GM12878 (cell line): ENCODE data around the gene MALRD1. TPM values are rescaled to one million over a fixed set of nuclear protein-coding genes. Genes with fewer than 3 reads are reported as not detected.

Source experiments
- ATAC-seq: fragments of 200-7000 bp; cut with Tn5 transposase; 3 replicates; pipeline ENCODE4 v1.9.1; 2020; ENCODE audit warnings: mild to moderate bottlenecking, moderate library complexity
- BruUV-seq: library from RNA; stranded (reverse); fragments of 400-500 nt; replicated peaks from 2 replicates; lab custom pipeline; 2021; lab: Mats Ljungman, UMichigan
- CTCF ChIA-PET: fragments of 300-600 bp; sonication (Branson Sonifier 250); formaldehyde crosslinking; extraction: SDS; loops from one replicate; lab custom pipeline; 2021; ENCODE audit warnings: inconsistent platforms; lab: Yijun Ruan, JAX
- POLR2A ChIA-PET: fragments of 350-600 bp; formaldehyde crosslinking; extraction: SDS; loops from one replicate; lab custom pipeline; 2021; ENCODE audit warnings: inconsistent platforms; lab: Charles Lee
- RAD21 ChIA-PET: fragments of 300-600 bp; sonication (Branson Sonifier 250); formaldehyde crosslinking; loops from one replicate; lab custom pipeline; 2023; ENCODE audit warnings: antibody characterized with exemption; ENCODE audit not compliant: unreplicated experiment; lab: Charles Lee
- SMC1A ChIA-PET: fragments of 300-600 bp; sonication (Branson Sonifier 250); formaldehyde crosslinking; loops from one replicate; lab custom pipeline; 2023; ENCODE audit not compliant: unreplicated experiment, uncharacterized antibody; lab: Charles Lee
- DNase-seq: peaks from one replicate; pipeline ENCODE4 v3.0.0-alpha.2; 2011; ENCODE audit warnings: low read depth, low spot score
- FAIRE-seq: peaks from 3 replicates; lab custom pipeline; 2011; peaks lifted over from hg19 to GRCh38; lab: Jason Lieb, UNC
- H2AFZ ChIP-seq: 2 replicates; pipeline ENCODE4 v1.6.0; 2011; ENCODE audit warnings: low read depth, low read length, control low read depth; ENCODE audit not compliant: control insufficient read depth
- H3K27ac ChIP-seq: 2 replicates; pipeline ENCODE4 v1.5.1; 2011; ENCODE audit warnings: control low read depth; ENCODE audit not compliant: control insufficient read depth, insufficient read depth
- H3K27me3 ChIP-seq, 2 experiments: replicated peaks in 1 of 2; 2 replicates each; pipeline versions ENCODE4 v1.6.0 to v1.6.1; 2011; ENCODE audit warnings: low read length in 1 of 2; ENCODE audit not compliant: control insufficient read depth in 2 of 2, insufficient read depth in 2 of 2
- H3K36me3 ChIP-seq, 2 experiments: 2 replicates each; pipeline ENCODE4 v1.5.1; 2011; ENCODE audit warnings: low read length in 1 of 2; ENCODE audit not compliant: control insufficient read depth in 2 of 2, insufficient read depth in 2 of 2
- H3K4me1 ChIP-seq: 2 replicates; pipeline ENCODE4 v1.6.1; 2011; ENCODE audit warnings: mild to moderate bottlenecking, low read length, moderate library complexity, mixed read lengths; ENCODE audit not compliant: control insufficient read depth, insufficient read depth
- H3K4me2 ChIP-seq: 2 replicates; pipeline ENCODE4 v1.6.0; 2011; ENCODE audit warnings: control low read depth; ENCODE audit not compliant: control insufficient read depth, insufficient read depth
- H3K4me3 ChIP-seq: fragments of 200-600 bp; sonication (generic); 2 replicates; pipeline ENCODE4 v1.5.1; 2016
- H3K79me2 ChIP-seq: 2 replicates; pipeline ENCODE4 v1.6.0; 2011; ENCODE audit warnings: low read length; ENCODE audit not compliant: control insufficient read depth, insufficient read depth
- H3K9ac ChIP-seq: 2 replicates; pipeline ENCODE4 v1.8.0; 2011; ENCODE audit warnings: low read length, control low read depth, mixed read lengths; ENCODE audit not compliant: control insufficient read depth, insufficient read depth
- H3K9me3 ChIP-seq: replicated peaks from 3 replicates; pipeline ENCODE4 v1.5.1; 2011; ENCODE audit warnings: mild to moderate bottlenecking, low read length; ENCODE audit not compliant: control insufficient read depth, insufficient read depth
- H4K20me1 ChIP-seq: 2 replicates; pipeline ENCODE4 v1.6.0; 2011; ENCODE audit not compliant: control insufficient read depth, insufficient read depth
- BCL11A ChIP-seq: IDR thresholded peaks from 2 replicates; pipeline ENCODE4 v1.6.1; 2011; ENCODE audit warnings: low read depth, low read length
- BHLHE40 ChIP-seq, 2 experiments: fragments of 450-650 bp in 1 of 2; IDR thresholded peaks; 2 replicates each; pipeline ENCODE4 v1.6.1; 2011 to 2017; ENCODE audit warnings: low read depth in 2 of 2, borderline replicate concordance in 1 of 2, improper control_type of control experiment in 1 of 2, low read length in 1 of 2, mild to moderate bottlenecking in 1 of 2
- CBX3 ChIP-seq: fragments of 200-600 bp; sonication (generic); IDR thresholded peaks from 2 replicates; pipeline ENCODE4 v1.6.1; 2016; ENCODE audit warnings: low read depth, borderline replicate concordance
- HDGF ChIP-seq: fragments of 450-650 bp; IDR thresholded peaks from 2 replicates; pipeline ENCODE4 v1.6.1; 2016; ENCODE audit warnings: antibody characterized with exemption
- IRF5 ChIP-seq: fragments of 450-650 bp; IDR thresholded peaks from 2 replicates; pipeline ENCODE4 v1.6.1; 2017; ENCODE audit warnings: borderline replicate concordance
- SKIL ChIP-seq: fragments of 450-650 bp; IDR thresholded peaks from 2 replicates; pipeline ENCODE4 v1.6.1; 2017; ENCODE audit warnings: mild to moderate bottlenecking, low read depth, inconsistent platforms; ENCODE audit not compliant: poor library complexity, severe bottlenecking
- SREBF1 ChIP-seq: IDR thresholded peaks from 2 replicates; pipeline ENCODE4 v1.6.1; 2012; ENCODE audit warnings: mild to moderate bottlenecking, low read length
- ZBTB33 ChIP-seq: fragments of 450-650 bp; IDR thresholded peaks from 2 replicates; pipeline ENCODE4 v1.6.1; 2017; ENCODE audit warnings: mild to moderate bottlenecking
- ZNF687 ChIP-seq: fragments of 450-650 bp; IDR thresholded peaks from 2 replicates; pipeline ENCODE4 v1.6.1; 2017; ENCODE audit warnings: mild to moderate bottlenecking, moderate library complexity
- WGBS: methylation state at CpG from one replicate; pipeline ENCODE4 v1.1.6; 2016; ENCODE audit warnings: low lambda C conversion rate; ENCODE audit not compliant: insufficient replicate concordance, insufficient coverage; ENCODE audit errors: missing lambda C conversion rate; 5-methylcytosine and 5-hydroxymethylcytosine counted together
- in situ Hi-C: fragments of 300-500 bp; cut with MboI; formaldehyde crosslinking; loops from 9 replicates; pipeline ENCODE4 v1.14.3; 2018; ENCODE audit warnings: mixed read lengths
- intact Hi-C: fragments of 100-400 bp; cut with micrococcal nuclease; formaldehyde crosslinking; loops from one replicate; pipeline ENCODE4 v1.14.2; 2022; ENCODE audit not compliant: unreplicated experiment
- polyA plus RNA-seq, 11 experiments: library from polyadenylated mRNA; depleted of rRNA in 4 of 11; unstranded in 6 of 11; stranded (reverse) in 5 of 11; fragments of >200 nt; fragmentation: Nextera tagmentation in 4 of 11; fragmentation: Illumina TruSeq in 1 of 11; extraction: Ambion mirVana in 4 of 11; extraction: Trizol in 1 of 11; gene quantifications; 1 replicate in 1 of 11; 2 replicates in 10 of 11; pipeline versions ENCODE4 v1.2.1 to v1.2.3, GENCODE V29; 2011 to 2016; ENCODE audit warnings: inconsistent platforms in 2 of 11, missing spikeins in 2 of 11, low read depth in 1 of 11
- total RNA-seq, 4 experiments: library from RNA; depleted of rRNA in 3 of 4; stranded (reverse); fragments of >200 nt in 3 of 4; fragmentation: Illumina TruSeq in 1 of 4; extraction: Trizol in 1 of 4; gene quantifications; 2 replicates each; pipeline versions ENCODE4 v1.2.1 to v1.2.3, GENCODE V29; 2013 to 2021
- TF ChIP-seq, protein P1 (sequence below): fragments of 450-650 bp; formaldehyde crosslinking; IDR thresholded peaks from 2 replicates; pipeline ENCODE4 v1.4.0; 2020; ENCODE audit warnings: mild to moderate bottlenecking, moderate library complexity

The MALRD1 gene
- total and polyA plus RNA-seq, 10 of the 15 experiments (the other 5 are each of a cell fraction or from before 2014, with no cell fraction given), result 0.12 to 6.6 (median 0.26) TPM; not detected in 2

DNA sequence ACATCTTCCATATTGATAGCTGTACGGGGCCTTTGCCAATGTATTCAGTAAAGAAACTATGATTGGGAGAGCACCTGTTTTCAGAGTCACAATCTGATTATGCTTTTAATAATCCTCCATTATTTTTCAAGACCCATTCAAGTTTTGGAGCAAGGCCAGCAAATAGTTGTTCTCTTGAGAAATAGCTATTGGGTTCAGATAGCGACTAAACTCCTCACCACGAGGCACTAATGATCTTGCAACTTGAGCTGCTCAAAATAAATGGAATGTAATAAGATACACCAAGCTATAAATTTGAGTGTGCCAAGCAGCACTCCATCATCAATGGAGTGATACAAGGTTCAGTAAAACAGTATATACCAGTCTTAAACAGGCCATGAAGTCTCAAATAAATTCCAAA is 7.4 kb upstream of the MALRD1 start:
- ChIA-PET SMC1A (interaction anchor here (1.0 to 1.7 kb wide), 4 partner anchors 8 to 119 kb away, joined by 3 to 5 read pairs (median 4); no protein-coding TSS in a partner anchor), POLR2A (interaction anchor here (0.5 kb wide), 1 partner anchor 86 kb away, joined by 4 read pairs; no protein-coding TSS in a partner anchor), CTCF (no interaction called here), RAD21 (no interaction called here)
- ATAC-seq, result no peak
- intact Hi-C loops, result no loop called here
- H3K4me3 ChIP-seq, result no peak overlapping the region
- no peaks in the 10 kb centered on the region for H3K27me3 ChIP-seq
- no peaks in the 10 kb centered on the region for H3K4me1 ChIP-seq
- in situ Hi-C loops, result no loop called here
- no peak overlapping the region for H3K27ac ChIP-seq
- no peak overlapping the region for H3K9ac ChIP-seq
- no TSS peak for BruUV-seq
- FAIRE-seq, result no peak
- no peaks in the 10 kb centered on the region for H3K36me3 ChIP-seq
- no peaks in the 10 kb centered on the region for H3K9me3 ChIP-seq
- 0% methylated on average over 3 of the region's 3 CpGs for WGBS
- H3K79me2 ChIP-seq, result no peaks in the 10 kb centered on the region
- H3K4me2 ChIP-seq, result no peak overlapping the region
- DNase-seq, result no peak
- no peaks in the 10 kb centered on the region for H4K20me1 ChIP-seq
- no peak overlapping the region for H2AFZ ChIP-seq
- TF ChIP-seq IRF5 (no peak), BCL11A (no peak), CBX3 (no peak), HDGF (no peak), SREBF1 (no peak), BHLHE40 (IDR thresholded peaks at IDR 0.05; ENCODE audit: borderline replicate concordance in 1 of 2, low read depth in 2 of 2, low read length in 1 of 2) (no peak), SKIL (no peak), ZNF687 (no peak), ZBTB33 (no peak)
- TF ChIP-seq, protein P1, sequence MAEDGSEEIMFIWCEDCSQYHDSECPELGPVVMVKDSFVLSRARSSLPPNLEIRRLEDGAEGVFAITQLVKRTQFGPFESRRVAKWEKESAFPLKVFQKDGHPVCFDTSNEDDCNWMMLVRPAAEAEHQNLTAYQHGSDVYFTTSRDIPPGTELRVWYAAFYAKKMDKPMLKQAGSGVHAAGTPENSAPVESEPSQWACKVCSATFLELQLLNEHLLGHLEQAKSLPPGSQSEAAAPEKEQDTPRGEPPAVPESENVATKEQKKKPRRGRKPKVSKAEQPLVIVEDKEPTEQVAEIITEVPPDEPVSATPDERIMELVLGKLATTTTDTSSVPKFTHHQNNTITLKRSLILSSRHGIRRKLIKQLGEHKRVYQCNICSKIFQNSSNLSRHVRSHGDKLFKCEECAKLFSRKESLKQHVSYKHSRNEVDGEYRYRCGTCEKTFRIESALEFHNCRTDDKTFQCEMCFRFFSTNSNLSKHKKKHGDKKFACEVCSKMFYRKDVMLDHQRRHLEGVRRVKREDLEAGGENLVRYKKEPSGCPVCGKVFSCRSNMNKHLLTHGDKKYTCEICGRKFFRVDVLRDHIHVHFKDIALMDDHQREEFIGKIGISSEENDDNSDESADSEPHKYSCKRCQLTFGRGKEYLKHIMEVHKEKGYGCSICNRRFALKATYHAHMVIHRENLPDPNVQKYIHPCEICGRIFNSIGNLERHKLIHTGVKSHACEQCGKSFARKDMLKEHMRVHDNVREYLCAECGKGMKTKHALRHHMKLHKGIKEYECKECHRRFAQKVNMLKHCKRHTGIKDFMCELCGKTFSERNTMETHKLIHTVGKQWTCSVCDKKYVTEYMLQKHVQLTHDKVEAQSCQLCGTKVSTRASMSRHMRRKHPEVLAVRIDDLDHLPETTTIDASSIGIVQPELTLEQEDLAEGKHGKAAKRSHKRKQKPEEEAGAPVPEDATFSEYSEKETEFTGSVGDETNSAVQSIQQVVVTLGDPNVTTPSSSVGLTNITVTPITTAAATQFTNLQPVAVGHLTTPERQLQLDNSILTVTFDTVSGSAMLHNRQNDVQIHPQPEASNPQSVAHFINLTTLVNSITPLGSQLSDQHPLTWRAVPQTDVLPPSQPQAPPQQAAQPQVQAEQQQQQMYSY (CRISPR knock-in tag), result no peak
